ENCODE data around the gene AKAP6.

Gene AKAP6

GRCh38 chr14:32341947-32342846 is 13.1 kb downstream of the AKAP6 start:
- Histone ChIP-seq H3K27ac (no peak overlapping the region), H3K9ac (no peak overlapping the region), H3K4me1 (ENCODE audit: low read depth, poor library complexity, severe bottlenecking) (no peaks in the 10 kb centered on the region), H3K4me3 (IDR thresholded peaks at IDR 0.05; ENCODE audit: insufficient read depth, low read depth, low read length) (no peak overlapping the region), H3K4me2 (no peak overlapping the region), H3K79me2 (ENCODE audit: insufficient read depth, low read depth) (no peaks in the 10 kb centered on the region), H3K36me3 (ENCODE audit: insufficient read depth) (no peaks in the 10 kb centered on the region), H4K20me1 (ENCODE audit: insufficient read depth) (no peaks in the 10 kb centered on the region), H3K27me3 (ENCODE audit: insufficient read depth, low read depth) (no peaks in the 10 kb centered on the region), H2AFZ (ENCODE audit: low read depth) (no peak overlapping the region)
- no peak for TF ChIP-seq CTCF (conservative IDR thresholded peaks at IDR 0.05; ENCODE audit: low read depth, low read length)

GRCh38 chr14:32342847-32343194 is 13.7 kb downstream of the AKAP6 start:
- H3K27me3 ChIP-seq (ENCODE audit: insufficient read depth, low read depth), result no peaks in the 10 kb centered on the region
- no peak overlapping the region for H3K9ac ChIP-seq
- no peak overlapping the region for H2AFZ ChIP-seq (ENCODE audit: low read depth)
- no peak overlapping the region for H3K4me3 ChIP-seq (IDR thresholded peaks at IDR 0.05; ENCODE audit: insufficient read depth, low read depth, low read length)
- TF ChIP-seq CTCF (conservative IDR thresholded peaks at IDR 0.05; ENCODE audit: low read depth, low read length), result no peak
- no peak overlapping the region for H3K27ac ChIP-seq
- no peak overlapping the region for H3K4me2 ChIP-seq
- H3K4me1 ChIP-seq (ENCODE audit: low read depth, poor library complexity, severe bottlenecking), result no peaks in the 10 kb centered on the region
- no peaks in the 10 kb centered on the region for H4K20me1 ChIP-seq (ENCODE audit: insufficient read depth)
- H3K79me2 ChIP-seq (ENCODE audit: insufficient read depth, low read depth), result no peaks in the 10 kb centered on the region
- H3K36me3 ChIP-seq (ENCODE audit: insufficient read depth), result no peaks in the 10 kb centered on the region

GRCh38 chr14:32343926-32344430 is 14.9 kb downstream of the AKAP6 start:
- no peaks in the 10 kb centered on the region for H3K36me3 ChIP-seq (ENCODE audit: insufficient read depth)

GRCh38 chr14:32345311-32345791 is 16.3 kb downstream of the AKAP6 start:
- no peak overlapping the region for H3K27ac ChIP-seq
- peaks cover 6% of the 10 kb centered on the region for H3K4me1 ChIP-seq (ENCODE audit: low read depth, poor library complexity, severe bottlenecking)
- H4K20me1 ChIP-seq (ENCODE audit: insufficient read depth), result no peaks in the 10 kb centered on the region
- no peak overlapping the region for H3K4me2 ChIP-seq
- H3K27me3 ChIP-seq (ENCODE audit: insufficient read depth, low read depth), result no peaks in the 10 kb centered on the region
- H3K9ac ChIP-seq, result no peak overlapping the region
- no peak overlapping the region for H2AFZ ChIP-seq (ENCODE audit: low read depth)
- no peaks in the 10 kb centered on the region for H3K79me2 ChIP-seq (ENCODE audit: insufficient read depth, low read depth)
- H3K4me3 ChIP-seq (IDR thresholded peaks at IDR 0.05; ENCODE audit: insufficient read depth, low read depth, low read length), result no peak overlapping the region
- no peak for TF ChIP-seq CTCF (conservative IDR thresholded peaks at IDR 0.05; ENCODE audit: low read depth, low read length)
- H3K36me3 ChIP-seq (ENCODE audit: insufficient read depth), result no peaks in the 10 kb centered on the region

More at GRCh38 chr14:32343926-32344430, 14.9 kb downstream of the AKAP6 start:
- Histone ChIP-seq H3K4me2 (no peak overlapping the region), H3K4me1 (ENCODE audit: low read depth, poor library complexity, severe bottlenecking) (no peaks in the 10 kb centered on the region), H3K9ac (no peak overlapping the region), H3K4me3 (IDR thresholded peaks at IDR 0.05; ENCODE audit: insufficient read depth, low read depth, low read length) (no peak overlapping the region), H3K27ac (no peak overlapping the region), H2AFZ (ENCODE audit: low read depth) (no peak overlapping the region), H3K27me3 (ENCODE audit: insufficient read depth, low read depth) (no peaks in the 10 kb centered on the region), H3K79me2 (ENCODE audit: insufficient read depth, low read depth) (no peaks in the 10 kb centered on the region), H4K20me1 (ENCODE audit: insufficient read depth) (no peaks in the 10 kb centered on the region)
- TF ChIP-seq CTCF (conservative IDR thresholded peaks at IDR 0.05; ENCODE audit: low read depth, low read length), result no peak

Measured in KMS-11 (cell line).